IMR-90 (cell line): ENCODE results near the gene NHSL2. TPM values are rescaled to one million over a fixed set of nuclear protein-coding genes. Genes with fewer than 3 reads are reported as not detected.

Source experiments
- ATAC-seq: fragments of 200-7000 bp; cut with Tn5 transposase; 2 replicates; pipeline ENCODE4 v1.9.1; 2020; ENCODE audit warnings: low read depth, mild to moderate bottlenecking, moderate library complexity
- BruUV-seq: library from RNA; stranded (reverse); fragments of 400-500 nt; replicated peaks from 2 replicates; lab custom pipeline; 2021; lab: Mats Ljungman, UMichigan
- CTCF ChIA-PET: fragments of 300-600 bp; formaldehyde crosslinking; extraction: SDS; loops from one replicate; lab custom pipeline; 2021; ENCODE audit warnings: antibody characterized with exemption; lab: Yijun Ruan, JAX
- POLR2A ChIA-PET: fragments of 300-600 bp; sonication (Branson Sonifier 250); formaldehyde crosslinking; loops from one replicate; lab custom pipeline; 2022; ENCODE audit warnings: antibody characterized with exemption; ENCODE audit not compliant: unreplicated experiment; lab: Charles Lee
- DNase-seq: peaks from one replicate; pipeline ENCODE4 v3.0.0; 2013
- H2AFZ ChIP-seq: replicated peaks from 2 replicates; pipeline ENCODE3; 2013; ENCODE audit warnings: low read length, mild to moderate bottlenecking; ENCODE audit not compliant: poor library complexity
- H2AK5ac ChIP-seq: 2 replicates; pipeline ENCODE4 v1.6.1; 2013; ENCODE audit warnings: low read depth, low read length, inconsistent platforms
- H2AK9ac ChIP-seq: replicated peaks from 2 replicates; pipeline ENCODE3; 2013; ENCODE audit warnings: mild to moderate bottlenecking, low read depth, low read length, moderate library complexity; ENCODE audit not compliant: poor library complexity
- H2BK120ac ChIP-seq: 2 replicates; pipeline ENCODE4 v1.6.1; 2013; ENCODE audit warnings: low read depth, low read length, inconsistent platforms
- H2BK15ac ChIP-seq: 3 replicates; pipeline ENCODE4 v1.6.1; 2013; ENCODE audit warnings: low read depth, low read length, inconsistent platforms
- H2BK20ac ChIP-seq: 2 replicates; pipeline ENCODE4 v1.6.1; 2013; ENCODE audit warnings: low read depth, mild to moderate bottlenecking, inconsistent platforms, low read length, moderate library complexity
- H2BK5ac ChIP-seq: 2 replicates; pipeline ENCODE4 v1.6.1; 2013; ENCODE audit warnings: mild to moderate bottlenecking, low read depth, low read length, inconsistent platforms; ENCODE audit not compliant: poor library complexity, severe bottlenecking
- H3K14ac ChIP-seq: replicated peaks from 2 replicates; pipeline ENCODE4 v1.6.1; 2013; ENCODE audit warnings: low read depth, low read length, inconsistent platforms
- H3K18ac ChIP-seq: 2 replicates; pipeline ENCODE4 v1.6.1; 2013; ENCODE audit warnings: low read depth, low read length, control low read depth
- H3K23ac ChIP-seq: 2 replicates; pipeline ENCODE4 v1.6.1; 2013; ENCODE audit warnings: low read depth, low read length, inconsistent platforms
- H3K27ac ChIP-seq: 2 replicates; pipeline ENCODE4 v1.5.1; 2013; ENCODE audit warnings: mild to moderate bottlenecking, control low read depth, low read length; ENCODE audit not compliant: insufficient read depth
- H3K27me3 ChIP-seq: 2 replicates; pipeline ENCODE4 v1.6.1; 2013; ENCODE audit warnings: low read length; ENCODE audit not compliant: control insufficient read depth, insufficient read depth
- H3K36me3 ChIP-seq: 2 replicates; pipeline ENCODE4 v1.6.1; 2013; ENCODE audit warnings: low read length, mixed read lengths; ENCODE audit not compliant: control insufficient read depth, insufficient read depth
- H3K4ac ChIP-seq: 2 replicates; pipeline ENCODE4 v1.6.1; 2013; ENCODE audit warnings: low read depth, low read length, inconsistent platforms
- H3K4me1 ChIP-seq: 2 replicates; pipeline ENCODE4 v1.6.1; 2013; ENCODE audit warnings: low read length, mixed read lengths; ENCODE audit not compliant: control insufficient read depth, insufficient read depth
- H3K4me2 ChIP-seq: 2 replicates; pipeline ENCODE4 v1.6.1; 2013; ENCODE audit warnings: low read depth, mild to moderate bottlenecking, control low read depth, low read length, moderate library complexity
- H3K4me3 ChIP-seq: 2 replicates; pipeline ENCODE4 v1.5.1; 2013; ENCODE audit warnings: low read depth, mild to moderate bottlenecking, control low read depth, low read length, moderate library complexity; ENCODE audit not compliant: insufficient read depth
- H3K56ac ChIP-seq: 2 replicates; pipeline ENCODE4 v1.6.1; 2013; ENCODE audit warnings: low read length, inconsistent platforms; ENCODE audit not compliant: insufficient read depth; ENCODE audit errors: extremely low read depth
- H3K79me1 ChIP-seq, 2 experiments: 2 replicates each; pipeline ENCODE4 v1.6.1; 2013; ENCODE audit warnings: low read length in 2 of 2, inconsistent platforms in 1 of 2, low read depth in 1 of 2
- H3K9ac ChIP-seq: 2 replicates; pipeline ENCODE4 v1.6.1; 2013; ENCODE audit warnings: low read depth, low read length, control low read depth
- H3K9me1 ChIP-seq: 2 replicates; pipeline ENCODE4 v1.6.1; 2013; ENCODE audit warnings: low read length, inconsistent platforms; ENCODE audit not compliant: insufficient read depth
- H3K9me3 ChIP-seq: 2 replicates; pipeline ENCODE4 v1.6.1; 2013; ENCODE audit warnings: low read length; ENCODE audit not compliant: control insufficient read depth, insufficient read depth
- H4K20me1 ChIP-seq: 2 replicates; pipeline ENCODE4 v1.6.1; 2013; ENCODE audit warnings: low read length, inconsistent platforms; ENCODE audit not compliant: insufficient read depth
- H4K5ac ChIP-seq: 2 replicates; pipeline ENCODE4 v1.6.1; 2013; ENCODE audit warnings: mild to moderate bottlenecking, low read depth, low read length, control low read depth
- H4K8ac ChIP-seq, 2 experiments: 2 replicates each; pipeline ENCODE4 v1.6.1; 2013; ENCODE audit warnings: low read depth in 2 of 2, low read length in 2 of 2, control low read depth in 1 of 2, inconsistent platforms in 1 of 2
- H4K91ac ChIP-seq: 2 replicates; pipeline ENCODE4 v1.6.1; 2013; ENCODE audit warnings: low read depth, low read length, inconsistent platforms; ENCODE audit not compliant: insufficient read depth
- BHLHE40 ChIP-seq: fragments of 150-350 bp; IDR thresholded peaks from 2 replicates; pipeline ENCODE4 v1.6.1; 2016; ENCODE audit warnings: mild to moderate bottlenecking, low read depth, low read length
- ELK1 ChIP-seq: fragments of 150-350 bp; IDR thresholded peaks from 2 replicates; pipeline ENCODE4 v1.6.1; 2016; ENCODE audit warnings: low read depth, mild to moderate bottlenecking, low read length, moderate library complexity, borderline replicate concordance
- MAZ ChIP-seq: IDR thresholded peaks from 2 replicates; pipeline ENCODE4 v1.6.1; 2012; ENCODE audit warnings: low read depth, mild to moderate bottlenecking, low read length, improper control_type of control experiment, moderate library complexity, borderline replicate concordance
- NFE2L2 ChIP-seq: fragments of 150-350 bp; IDR thresholded peaks from 2 replicates; pipeline ENCODE4 v1.6.1; 2016; ENCODE audit warnings: low read depth, mild to moderate bottlenecking, low read length
- RCOR1 ChIP-seq: IDR thresholded peaks from 2 replicates; pipeline ENCODE4 v1.6.1; 2012; ENCODE audit warnings: mild to moderate bottlenecking, low read length, improper control_type of control experiment; ENCODE audit not compliant: insufficient replicate concordance
- SMC3 ChIP-seq: fragments of 150-350 bp; IDR thresholded peaks from 2 replicates; pipeline ENCODE4 v1.6.1; 2016; ENCODE audit warnings: low read depth, mild to moderate bottlenecking, antibody characterized with exemption, low read length, moderate library complexity
- WGBS, 2 experiments: methylation state at CpG; one replicate each; pipeline versions ENCODE4 v1.1.5 to v1.1.7; 2013; ENCODE audit warnings: missing lambda C conversion rate in 2 of 2; ENCODE audit not compliant: insufficient read length in 1 of 2; ENCODE audit errors: extremely low coverage in 2 of 2; 5-methylcytosine and 5-hydroxymethylcytosine counted together
- dilution Hi-C: fragments of 300-500 bp; cut with HindIII; formaldehyde crosslinking; loops from one replicate; pipeline ENCODE4 v1.14.3; 2018; ENCODE audit warnings: low sequenced_read_pairs; ENCODE audit not compliant: unreplicated experiment
- in situ Hi-C: fragments of 300-500 bp; cut with MboI; formaldehyde crosslinking; loops from 3 replicates; pipeline ENCODE4 v1.14.3; 2019; ENCODE audit warnings: low sequenced_read_pairs, inconsistent platforms, mixed read lengths
- intact Hi-C: fragments of 100-400 bp; cut with micrococcal nuclease; formaldehyde crosslinking; loops from 2 replicates; pipeline ENCODE4 v1.10.0; 2022
- polyA plus RNA-seq, 3 experiments: library from polyadenylated mRNA; depleted of rRNA; stranded (reverse); fragments of >200 nt; gene quantifications; 2 replicates each; pipeline ENCODE4 v1.2.3, GENCODE V29; 2012; ENCODE audit warnings: low replicate concordance in 1 of 3
- total RNA-seq: library from RNA; depleted of rRNA; stranded (reverse); fragments of >200 nt; gene quantifications from 2 replicates; pipeline ENCODE4 v1.2.3, GENCODE V29; 2012

The NHSL2 gene
- total and polyA plus RNA-seq, 2 of the 4 experiments (the other 2 are of a cell fraction), result 0.72 to 0.75 TPM

DNA sequence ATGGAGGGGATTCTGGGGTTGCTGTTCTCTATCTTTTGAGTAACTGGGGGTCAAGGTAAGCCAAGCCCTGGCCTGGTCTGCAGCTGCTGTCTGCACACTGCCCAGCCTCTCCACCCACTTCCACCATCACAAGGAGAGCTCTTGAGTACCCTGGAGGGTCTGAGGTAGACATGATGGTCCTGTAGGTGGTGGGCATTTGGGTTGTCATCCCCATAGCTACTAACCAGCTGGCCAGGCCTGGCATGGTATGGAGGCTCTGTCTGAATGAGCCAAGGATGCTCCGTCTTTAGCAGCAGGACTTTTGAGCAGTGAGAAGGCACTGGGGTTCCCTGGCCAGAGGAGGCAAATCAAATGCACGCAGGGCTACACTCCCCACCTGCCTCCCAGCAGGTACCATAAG lies 82.7 kb downstream of the NHSL2 start:
- H3K4ac ChIP-seq, result no peak overlapping the region

More for the DNA sequence above, 82.7 kb downstream of the NHSL2 start:
- ATAC-seq (no peak), DNase-seq (no peak)
- WGBS, 2 experiments, result no CpG with 5 or more reads among the region's 2 CpGs
- H3K36me3 ChIP-seq, result no peaks in the 10 kb centered on the region
- ChIA-PET POLR2A (no interaction called here), CTCF (no interaction called here)
- H2AK5ac ChIP-seq, result no peak overlapping the region
- TF ChIP-seq MAZ (no peak), RCOR1 (no peak), SMC3 (no peak), BHLHE40 (no peak), NFE2L2 (no peak), ELK1 (no peak)
- intact Hi-C loops (no loop called here), in situ Hi-C loops (no loop called here), dilution Hi-C loops (no loop called here)
- no peak overlapping the region for H3K14ac ChIP-seq
- no peaks in the 10 kb centered on the region for H3K9me3 ChIP-seq
- H3K4me2 ChIP-seq, result no peak overlapping the region
- no peak overlapping the region for H3K4me3 ChIP-seq
- no peaks in the 10 kb centered on the region for H3K4me1 ChIP-seq
- H3K27ac ChIP-seq, result no peak overlapping the region
- H3K56ac ChIP-seq, result no peak overlapping the region
- no peaks in the 10 kb centered on the region for H3K79me1 ChIP-seq
- no peak overlapping the region for H3K9ac ChIP-seq
- H2BK20ac ChIP-seq, result no peak overlapping the region
- no peak overlapping the region for H2BK120ac ChIP-seq
- H4K8ac ChIP-seq, result no peak overlapping the region
- no peak overlapping the region for H3K18ac ChIP-seq
- BruUV-seq, result no TSS peak
- H4K20me1 ChIP-seq, result no peaks in the 10 kb centered on the region
- no peak overlapping the region for H2BK15ac ChIP-seq
- H3K27me3 ChIP-seq, result peaks cover 52% of the 10 kb centered on the region
- no peak overlapping the region for H3K23ac ChIP-seq
- H4K91ac ChIP-seq, result no peak overlapping the region
- no peaks in the 10 kb centered on the region for H3K9me1 ChIP-seq
- no peak overlapping the region for H2AFZ ChIP-seq
- no peak overlapping the region for H2AK9ac ChIP-seq
- H2BK5ac ChIP-seq, result no peak overlapping the region
- no peak overlapping the region for H4K5ac ChIP-seq
